Endothelial cell of umbilical vein (primary cell): ENCODE results near the gene L3MBTL4. TPM values are rescaled to one million over a fixed set of nuclear protein-coding genes. Genes with fewer than 3 reads are reported as not detected.

ENCODE experiments used
- BruUV-seq: library from RNA; stranded (reverse); fragments of 400-500 nt; replicated peaks from 2 replicates; lab custom pipeline; 2021; lab: Mats Ljungman, UMichigan
- CTCF ChIA-PET: fragments of 300-600, 350-600 bp; sonication (Branson Sonifier 250); formaldehyde crosslinking; loops from one replicate; lab custom pipeline; 2021; ENCODE audit warnings: antibody characterized with exemption, inconsistent platforms; lab: Charles Lee
- POLR2A ChIA-PET: fragments of 300-600, 350-600 bp; sonication (Branson Sonifier 250); formaldehyde crosslinking; loops from one replicate; lab custom pipeline; 2021; ENCODE audit warnings: antibody characterized with exemption, inconsistent platforms; lab: Charles Lee
- DNase-seq: peaks from one replicate; pipeline ENCODE4 v3.0.0-alpha.2; 2011; ENCODE audit warnings: low read depth, low spot score
- FAIRE-seq: peaks from 2 replicates; lab custom pipeline; 2011; peaks lifted over from hg19 to GRCh38; lab: Jason Lieb, UNC
- H2AFZ ChIP-seq: 2 replicates; pipeline ENCODE4 v1.6.0; 2012; ENCODE audit warnings: low read depth, low read length, control low read depth, inconsistent platforms
- H3K27ac ChIP-seq: 2 replicates; pipeline ENCODE4 v1.5.1; 2011; ENCODE audit warnings: low read depth, mild to moderate bottlenecking, control low read depth, low read length, moderate library complexity; ENCODE audit not compliant: insufficient read depth
- H3K27me3 ChIP-seq, 2 experiments: 2 replicates each; pipeline versions ENCODE4 v1.6.0 to v1.6.1; 2011; ENCODE audit warnings: low read length in 2 of 2, mixed read lengths in 1 of 2; ENCODE audit not compliant: control insufficient read depth in 2 of 2, insufficient read depth in 2 of 2
- H3K36me3 ChIP-seq, 2 experiments: 2 replicates in 1 of 2; 3 replicates in 1 of 2; pipeline ENCODE4 v1.5.1; 2011; ENCODE audit warnings: low read length in 2 of 2, mild to moderate bottlenecking in 1 of 2, moderate library complexity in 1 of 2; ENCODE audit not compliant: control insufficient read depth in 2 of 2, insufficient read depth in 2 of 2; ENCODE audit errors: extremely low read depth in 1 of 2
- H3K4me1 ChIP-seq: 3 replicates; pipeline ENCODE4 v1.5.1; 2011; ENCODE audit warnings: mild to moderate bottlenecking, low read length; ENCODE audit not compliant: control insufficient read depth, insufficient read depth; ENCODE audit errors: extremely low read depth
- H3K4me2 ChIP-seq: 2 replicates; pipeline ENCODE4 v1.6.1; 2011; ENCODE audit warnings: low read length, control low read depth, mixed read lengths; ENCODE audit not compliant: insufficient read depth
- H3K4me3 ChIP-seq, 3 experiments: fragments of 200-600 bp in 1 of 3; sonication (generic), shearing (Covaris generic) in 1 of 3; replicated peaks in 1 of 3; 2 replicates each; pipeline ENCODE4 v1.5.1; 2011 to 2016; ENCODE audit warnings: control low read depth in 3 of 3, low read length in 3 of 3, mild to moderate bottlenecking in 2 of 3, inconsistent platforms in 1 of 3, low read depth in 1 of 3, moderate library complexity in 1 of 3; ENCODE audit not compliant: insufficient read depth in 1 of 3
- H3K79me2 ChIP-seq: 2 replicates; pipeline ENCODE4 v1.6.0; 2012; ENCODE audit warnings: low read length, inconsistent platforms; ENCODE audit not compliant: control insufficient read depth, insufficient read depth
- H3K9ac ChIP-seq: replicated peaks from 2 replicates; pipeline ENCODE3; 2011; ENCODE audit warnings: low read length, control low read depth; ENCODE audit not compliant: insufficient read depth; ENCODE audit errors: extremely low read depth
- H3K9me1 ChIP-seq: replicated peaks from 3 replicates; pipeline ENCODE4 v1.6.0; 2011; ENCODE audit warnings: mild to moderate bottlenecking, low read length; ENCODE audit not compliant: control insufficient read depth, insufficient read depth; ENCODE audit errors: extremely low read depth
- H3K9me3 ChIP-seq: replicated peaks from 2 replicates; pipeline ENCODE4 v1.5.1; 2012; ENCODE audit warnings: low read length, inconsistent platforms; ENCODE audit not compliant: control insufficient read depth, insufficient read depth
- H4K20me1 ChIP-seq: replicated peaks from 2 replicates; pipeline ENCODE3; 2011; ENCODE audit warnings: mild to moderate bottlenecking, low read length; ENCODE audit not compliant: control insufficient read depth, insufficient read depth; ENCODE audit errors: extremely low read depth
- CTCF ChIP-seq, 2 donors: IDR thresholded peaks; 1 replicate in 1 of 2; 2 replicates in 1 of 2; pipeline ENCODE4 v1.5.1; 2011; ENCODE audit warnings: low read length in 2 of 2, mild to moderate bottlenecking in 2 of 2, moderate library complexity in 2 of 2, control low read depth in 1 of 2, inconsistent platforms in 1 of 2, low read depth in 1 of 2; ENCODE audit not compliant: insufficient read depth in 1 of 2; ENCODE audit errors: extremely low read depth in 1 of 2
- EZH2 ChIP-seq: IDR thresholded peaks from 2 replicates; pipeline ENCODE4 v1.6.1; 2012; ENCODE audit warnings: borderline replicate concordance, low read depth, mild to moderate bottlenecking, moderate library complexity, low read length, inconsistent platforms; ENCODE audit not compliant: severe bottlenecking
- FOS ChIP-seq: IDR thresholded peaks from 2 replicates; pipeline ENCODE4 v1.6.1; 2011; ENCODE audit warnings: mild to moderate bottlenecking, low read length, moderate library complexity, borderline replicate concordance; ENCODE audit not compliant: insufficient read depth
- GATA2 ChIP-seq: IDR thresholded peaks from 2 replicates; pipeline ENCODE4 v1.7.0; 2011; ENCODE audit warnings: low read depth, mild to moderate bottlenecking, moderate library complexity, mixed read lengths, low read length; ENCODE audit not compliant: insufficient read length, insufficient read depth
- JUN ChIP-seq: IDR thresholded peaks from 2 replicates; pipeline ENCODE4 v1.6.1; 2011; ENCODE audit warnings: borderline replicate concordance, low read depth; ENCODE audit not compliant: insufficient read length, insufficient read depth
- MAX ChIP-seq: IDR thresholded peaks from 2 replicates; pipeline ENCODE4 v1.6.1; 2011; ENCODE audit not compliant: insufficient read depth, insufficient read length
- MYC ChIP-seq: IDR thresholded peaks from one replicate; pipeline ENCODE4 v1.6.1; 2011; ENCODE audit warnings: mild to moderate bottlenecking, low read depth, low read length
- POLR2A ChIP-seq: IDR thresholded peaks from 2 replicates; pipeline ENCODE4 v1.6.1; 2012; ENCODE audit warnings: low read depth, mild to moderate bottlenecking, control low read depth, low read length
- POLR2AphosphoS5 ChIP-seq: IDR thresholded peaks from 2 replicates; pipeline ENCODE4 v1.6.1; 2012; ENCODE audit warnings: low read depth, mild to moderate bottlenecking, control low read depth, low read length, moderate library complexity; ENCODE audit not compliant: insufficient read depth
- dilution Hi-C: fragments of 300-500 bp; cut with MboI; formaldehyde crosslinking; loops from one replicate; pipeline ENCODE4 v1.15.0; 2019; ENCODE audit warnings: low sequenced_read_pairs; ENCODE audit not compliant: extremely low pct_ligation_motif_present
- intact Hi-C: fragments of 100-400 bp; cut with micrococcal nuclease; formaldehyde crosslinking; loops from one replicate; pipeline ENCODE4 v1.10.0; 2022
- polyA plus RNA-seq, 4 experiments: library from polyadenylated mRNA; depleted of rRNA in 3 of 4; stranded (reverse) in 3 of 4; unstranded in 1 of 4; fragments of >200 nt; gene quantifications; 2 replicates each; pipeline versions ENCODE4 v1.2.1 to v1.2.3, GENCODE V29; 2011 to 2012; ENCODE audit warnings: missing spikeins in 1 of 4
- total RNA-seq: library from RNA; stranded (reverse); gene quantifications from 2 replicates; pipeline ENCODE4 v1.2.3, GENCODE V29; 2021

Gene L3MBTL4
- total and polyA plus RNA-seq, 2 donors (not counting 3 experiments of a cell fraction or from before 2014, with no cell fraction given) = 0.80 TPM; not detected in 1

GRCh38 chr18:6357668-6358067, 57.0 kb downstream of the L3MBTL4 start:
- Histone ChIP-seq H3K4me3 (no peak overlapping the region), H2AFZ (no peak overlapping the region), H3K27ac (no peak overlapping the region), H3K79me2 (no peaks in the 10 kb centered on the region), H3K4me2 (no peak overlapping the region), H3K9me3 (no peaks in the 10 kb centered on the region), H3K27me3 (no peaks in the 10 kb centered on the region), H3K4me1 (no peaks in the 10 kb centered on the region), H3K36me3 (no peaks in the 10 kb centered on the region), H3K9me1 (no peaks in the 10 kb centered on the region), H4K20me1 (no peaks in the 10 kb centered on the region), H3K9ac (no peak overlapping the region)
- no peak for TF ChIP-seq FOS
- TF ChIP-seq MYC = no peak
- TF ChIP-seq CTCF (IDR thresholded peaks at IDR 0.05; ENCODE audit: extremely low read depth in 1 of 2, insufficient read depth in 1 of 2, low read depth in 1 of 2, low read length in 2 of 2) = no peak
- no peak for TF ChIP-seq POLR2A
- TF ChIP-seq EZH2 = no peak
- no peak for TF ChIP-seq JUN
- TF ChIP-seq GATA2 = no peak
- no peak for TF ChIP-seq POLR2AphosphoS5
- TF ChIP-seq MAX = no peak
- no TSS peak for BruUV-seq
- dilution Hi-C loops (no loop called here), intact Hi-C loops (no loop called here)
- ChIA-PET POLR2A (no interaction called here), CTCF (no interaction called here)
- DNase-seq = no peak
- FAIRE-seq = no peak
